CD4-positive, CD25-positive, alpha-beta regulatory T cell (primary cell): ENCODE results near the gene KLHL21. TPM values are rescaled to one million over a fixed set of nuclear protein-coding genes. Genes with fewer than 3 reads are reported as not detected.
A peak's percentile ranks its signal among the peaks of the same experiment; 100 is the strongest.

ENCODE experiments used
- ATAC-seq, 2 donors: fragments of 150-1000 bp; cut with Tn5 transposase; one replicate each; pipeline ENCODE4 v1.10.0; 2021; ENCODE audit warnings: low read depth in 2 of 2, moderate number of reproducible peaks in 2 of 2, moderate library complexity in 1 of 2
- DNase-seq, 3 donors: peaks; one replicate each; pipeline versions ENCODE4 v3.0.0 to v3.0.0-alpha.2; 2012 to 2022; ENCODE audit warnings: mixed read lengths in 1 of 3
- H3K27ac ChIP-seq: one replicate; pipeline ENCODE4 v1.7.0; 2013; ENCODE audit warnings: mild to moderate bottlenecking, low read length; ENCODE audit not compliant: insufficient read depth, poor library complexity, severe bottlenecking
- H3K27me3 ChIP-seq: one replicate; pipeline ENCODE4 v1.7.0; 2013; ENCODE audit warnings: low read length; ENCODE audit not compliant: control insufficient read depth, insufficient read depth
- H3K36me3 ChIP-seq: one replicate; pipeline ENCODE4 v1.7.0; 2013; ENCODE audit warnings: mild to moderate bottlenecking, low read length, moderate library complexity; ENCODE audit not compliant: control insufficient read depth, insufficient read depth
- H3K4me1 ChIP-seq: 2 replicates; pipeline ENCODE4 v1.7.0; 2013; ENCODE audit warnings: mild to moderate bottlenecking, low read length; ENCODE audit not compliant: insufficient read depth, control insufficient read depth, poor library complexity, severe bottlenecking
- H3K4me3 ChIP-seq: one replicate; pipeline ENCODE4 v1.7.0; 2013; ENCODE audit warnings: low read depth, mild to moderate bottlenecking, low read length, moderate library complexity
- H3K9me3 ChIP-seq, 2 experiments: 1 replicate in 1 of 2; 2 replicates in 1 of 2; pipeline ENCODE4 v1.7.0; 2013; ENCODE audit warnings: low read length in 2 of 2, mild to moderate bottlenecking in 1 of 2, moderate library complexity in 1 of 2; ENCODE audit not compliant: control insufficient read depth in 2 of 2
- H3K27ac Mint-ChIP-seq, 3 donors: one replicate each; pipeline ENCODE4 v1.8.0; 2020 to 2022; ENCODE audit warnings: mild to moderate bottlenecking in 3 of 3, mixed read lengths in 3 of 3, moderate library complexity in 2 of 3
- H3K27me3 Mint-ChIP-seq: one replicate; pipeline ENCODE4 v1.8.0; 2022; ENCODE audit warnings: mild to moderate bottlenecking, mixed read lengths
- H3K36me3 Mint-ChIP-seq: one replicate; pipeline ENCODE4 v1.8.0; 2020; ENCODE audit warnings: mixed read lengths
- H3K4me1 Mint-ChIP-seq, 4 donors: one replicate each; pipeline ENCODE4 v1.8.0; 2020 to 2022; ENCODE audit warnings: mixed read lengths in 4 of 4, mild to moderate bottlenecking in 1 of 4
- H3K4me3 Mint-ChIP-seq, 4 donors: one replicate each; pipeline ENCODE4 v1.8.0; 2020 to 2022; ENCODE audit warnings: mild to moderate bottlenecking in 4 of 4, mixed read lengths in 4 of 4, moderate library complexity in 3 of 4
- H3K9me3 Mint-ChIP-seq, 7 donors: one replicate each; pipeline ENCODE4 v1.8.0; 2020 to 2022; ENCODE audit warnings: mixed read lengths in 7 of 7, mild to moderate bottlenecking in 3 of 7, moderate library complexity in 2 of 7
- polyA plus RNA-seq, 4 donors: library from polyadenylated mRNA; unstranded; fragments of 300-500 nt; fragmentation: Illumina TruSeq; gene quantifications; one replicate each; pipeline ENCODE4 v1.2.3, GENCODE V29; 2021
- total RNA-seq: library from RNA; stranded (reverse); gene quantifications from one replicate; pipeline ENCODE4 v1.2.3, GENCODE V29; 2022

Gene KLHL21
- total and polyA plus RNA-seq, 5 donors from 2014 or later, result 16.7 to 46.6 (median 29.1) TPM

- peaks cover 4% of the 10 kb centered on the region for H3K27me3 Mint-ChIP-seq
- Histone ChIP-seq H3K4me3 (peak overlapping the region; percentile 73), H3K27me3 (no peaks in the 10 kb centered on the region), H3K4me1 (peaks cover 35% of the 10 kb centered on the region), H3K36me3 (no peaks in the 10 kb centered on the region), H3K27ac (peak overlapping the region; percentile 86), H3K9me3 (no peaks in the 10 kb centered on the region)
- H3K4me3 Mint-ChIP-seq, result peak overlapping the region; percentile 89 to 99 (median 96)
- H3K27ac Mint-ChIP-seq, result peak overlapping the region; percentile 94 to 98 (median 96)
- no peaks in the 10 kb centered on the region for H3K36me3 Mint-ChIP-seq
- no peaks in the 10 kb centered on the region for H3K9me3 Mint-ChIP-seq
- DNase-seq, result no peak
- ATAC-seq, result no peak
- peaks cover 0 to 53% (median 28%) of the 10 kb centered on the region in 4 donors for H3K4me1 Mint-ChIP-seq
These were observed 21.9 kb downstream of the KLHL21 start for GRCh38 chr1:6580593-6581409.

GRCh38 chr1:6580119-6580592 is 22.5 kb downstream of the KLHL21 start:
- H3K36me3 ChIP-seq, result no peaks in the 10 kb centered on the region
- Mint-ChIP-seq H3K4me1 (peaks cover 0 to 51% (median 27%) of the 10 kb centered on the region in 4 donors), H3K36me3 (no peaks in the 10 kb centered on the region), H3K27ac (peak overlapping the region; percentile 94 to 98 (median 97)), H3K9me3 (no peaks in the 10 kb centered on the region), H3K4me3 (peak overlapping the region; percentile 89 to 99 (median 96)), H3K27me3 (peaks cover 4% of the 10 kb centered on the region)
- no peaks in the 10 kb centered on the region for H3K9me3 ChIP-seq
- peak overlapping the region; percentile 73 for H3K4me3 ChIP-seq
- peaks cover 35% of the 10 kb centered on the region for H3K4me1 ChIP-seq
- no peak for ATAC-seq
- DNase-seq, result peak in 2 of 3 donors; percentile 19 to 22
- peak overlapping the region; percentile 86 for H3K27ac ChIP-seq
- no peaks in the 10 kb centered on the region for H3K27me3 ChIP-seq

GRCh38 chr1:6579374-6580118 is 23.1 kb downstream of the KLHL21 start, which contains the start of gene ZBTB48:
Gene ZBTB48, plus strand, starts transcription at chr1:6579994. Its CDS starts 616 bp downstream, at chr1:6580610.
- H3K27ac Mint-ChIP-seq, result peak within 1 kb of the TSS; percentile 94 to 98 (median 97)
- no peaks in the 10 kb centered on the region for H3K36me3 Mint-ChIP-seq
- Histone ChIP-seq H3K4me3 (peak within 1 kb of the TSS; percentile 73), H3K27me3 (no peaks in the 10 kb centered on the region), H3K9me3 (no peaks in the 10 kb centered on the region), H3K36me3 (no peaks in the 10 kb centered on the region), H3K27ac (peak within 1 kb of the TSS; percentile 86), H3K4me1 (peaks cover 35% of the 10 kb centered on the region)
- ATAC-seq (peak; percentile 99), DNase-seq (peak; percentile 94 to 98 (median 97))
- H3K9me3 Mint-ChIP-seq, result no peaks in the 10 kb centered on the region
- peaks cover 0 to 45% (median 22%) of the 10 kb centered on the region in 4 donors for H3K4me1 Mint-ChIP-seq
- peak within 1 kb of the TSS; percentile 89 to 99 (median 96) for H3K4me3 Mint-ChIP-seq
- H3K27me3 Mint-ChIP-seq, result peaks cover 4% of the 10 kb centered on the region

- Histone ChIP-seq H3K36me3 (no peaks in the 10 kb centered on the region), H3K4me1 (peaks cover 33% of the 10 kb centered on the region), H3K27me3 (no peaks in the 10 kb centered on the region), H3K9me3 (no peaks in the 10 kb centered on the region), H3K4me3 (no peak overlapping the region), H3K27ac (peak overlapping the region; percentile 86)
- Mint-ChIP-seq H3K4me3 (peak overlapping the region; percentile 89 to 99 (median 96)), H3K27ac (peak overlapping the region; percentile 79 to 98 (median 94)), H3K27me3 (peaks cover 4% of the 10 kb centered on the region), H3K9me3 (no peaks in the 10 kb centered on the region), H3K36me3 (no peaks in the 10 kb centered on the region), H3K4me1 (peaks cover 0 to 41% (median 19%) of the 10 kb centered on the region in 4 donors)
- DNase-seq, result no peak
- no peak for ATAC-seq
These were observed 23.9 kb downstream of the KLHL21 start for GRCh38 chr1:6578624-6579373.

GRCh38 chr1:6577831-6578525 is 24.7 kb downstream of the KLHL21 start:
- Histone ChIP-seq H3K27me3 (no peaks in the 10 kb centered on the region), H3K9me3 (no peaks in the 10 kb centered on the region), H3K4me1 (peaks cover 33% of the 10 kb centered on the region), H3K27ac (no peak overlapping the region), H3K36me3 (no peaks in the 10 kb centered on the region), H3K4me3 (no peak overlapping the region)
- ATAC-seq (no peak), DNase-seq (no peak)
- Mint-ChIP-seq H3K27ac (no peak overlapping the region), H3K27me3 (peaks cover 4% of the 10 kb centered on the region), H3K4me1 (peaks cover 0 to 41% (median 17%) of the 10 kb centered on the region in 4 donors), H3K9me3 (no peaks in the 10 kb centered on the region), H3K36me3 (no peaks in the 10 kb centered on the region), H3K4me3 (peak overlapping the region in 3 of 4 donors; percentile 13 to 89 (median 29))

GRCh38 chr1:6574818-6575217 is 27.9 kb downstream of the KLHL21 start:
- Mint-ChIP-seq H3K4me1 (peaks cover 0 to 12% (median 3%) of the 10 kb centered on the region in 4 donors), H3K9me3 (no peaks in the 10 kb centered on the region), H3K27me3 (peaks cover 3% of the 10 kb centered on the region), H3K27ac (no peak overlapping the region), H3K4me3 (no peak overlapping the region), H3K36me3 (no peaks in the 10 kb centered on the region)
- Histone ChIP-seq H3K9me3 (no peaks in the 10 kb centered on the region), H3K4me3 (no peak overlapping the region), H3K4me1 (peaks cover 6% of the 10 kb centered on the region), H3K27ac (no peak overlapping the region), H3K27me3 (no peaks in the 10 kb centered on the region), H3K36me3 (no peaks in the 10 kb centered on the region)
- DNase-seq, result no peak
- no peak for ATAC-seq
